PC-3 (cell line): ENCODE data around the gene UBR3.

Experiments used
- EZH2 ChIP-seq: fragments of 300-600 bp; sonication (generic); IDR thresholded peaks from one replicate; pipeline ENCODE4 v1.6.1; 2017; ENCODE audit warnings: antibody characterized with exemption, mild to moderate bottlenecking, low read length; ENCODE audit not compliant: unreplicated experiment
- TF ChIP-seq, protein P1 (sequence below): fragments of 300-600 bp; sonication (generic); conservative IDR thresholded peaks from 2 replicates; pipeline ENCODE4 v1.5.1; 2017; ENCODE audit warnings: antibody characterized with exemption, low read depth, mild to moderate bottlenecking, low read length

DNA sequence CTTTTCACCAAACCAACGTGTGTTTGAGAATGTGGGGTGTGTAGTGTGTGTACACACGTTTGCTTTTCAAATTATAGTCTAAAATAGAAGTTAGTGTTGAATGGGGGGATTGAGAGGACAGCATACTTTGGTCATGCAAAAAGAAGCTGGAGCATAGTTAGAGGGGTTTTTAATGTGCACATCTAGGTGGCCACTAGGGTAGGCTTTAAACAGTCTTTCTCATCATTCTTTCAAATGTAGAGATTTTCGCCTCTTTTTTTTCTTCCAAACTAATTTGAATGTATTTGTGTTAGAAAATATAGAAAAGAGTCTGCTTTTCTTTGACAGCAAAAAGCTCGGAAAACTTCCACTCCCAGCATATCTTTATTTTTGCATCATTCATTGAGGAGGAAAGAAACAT, 185.5 kb downstream of the UBR3 start:
- TF ChIP-seq EZH2, result no peak
- TF ChIP-seq, protein P1, sequence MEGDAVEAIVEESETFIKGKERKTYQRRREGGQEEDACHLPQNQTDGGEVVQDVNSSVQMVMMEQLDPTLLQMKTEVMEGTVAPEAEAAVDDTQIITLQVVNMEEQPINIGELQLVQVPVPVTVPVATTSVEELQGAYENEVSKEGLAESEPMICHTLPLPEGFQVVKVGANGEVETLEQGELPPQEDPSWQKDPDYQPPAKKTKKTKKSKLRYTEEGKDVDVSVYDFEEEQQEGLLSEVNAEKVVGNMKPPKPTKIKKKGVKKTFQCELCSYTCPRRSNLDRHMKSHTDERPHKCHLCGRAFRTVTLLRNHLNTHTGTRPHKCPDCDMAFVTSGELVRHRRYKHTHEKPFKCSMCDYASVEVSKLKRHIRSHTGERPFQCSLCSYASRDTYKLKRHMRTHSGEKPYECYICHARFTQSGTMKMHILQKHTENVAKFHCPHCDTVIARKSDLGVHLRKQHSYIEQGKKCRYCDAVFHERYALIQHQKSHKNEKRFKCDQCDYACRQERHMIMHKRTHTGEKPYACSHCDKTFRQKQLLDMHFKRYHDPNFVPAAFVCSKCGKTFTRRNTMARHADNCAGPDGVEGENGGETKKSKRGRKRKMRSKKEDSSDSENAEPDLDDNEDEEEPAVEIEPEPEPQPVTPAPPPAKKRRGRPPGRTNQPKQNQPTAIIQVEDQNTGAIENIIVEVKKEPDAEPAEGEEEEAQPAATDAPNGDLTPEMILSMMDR, result 0 out of 2 replicates have a peak, but pooled peaks have one; percentile 16
